ENCODE data around the gene SLC1A3. TPM values are rescaled to one million over a fixed set of nuclear protein-coding genes. Genes with fewer than 3 reads are reported as not detected.
A peak's percentile ranks its signal among the peaks of the same experiment; 100 is the strongest.

The SLC1A3 gene
- total and polyA plus RNA-seq, 4 donors, result 0.61 to 23.5 (median 16.1) TPM

GRCh38 chr5:36593867-36594266 is 12.5 kb upstream of the SLC1A3 start:
- H3K9me3 ChIP-seq (ENCODE audit: control insufficient read depth, low read length), result no peaks in the 10 kb centered on the region
- 76% methylated on average over 4 of the region's 4 CpGs for WGBS, 2 donors
- DNase-seq, result no peak
- H3K27ac ChIP-seq (ENCODE audit: low read depth in 1 of 2, low read length in 2 of 2), result no peak overlapping the region
- H3K4me1 ChIP-seq (ENCODE audit: control insufficient read depth in 1 of 2, insufficient read depth in 2 of 2, low read length in 2 of 2), result no peaks in the 10 kb centered on the region
- no peaks in the 10 kb centered on the region for H3K27me3 ChIP-seq (ENCODE audit: control insufficient read depth in 1 of 2, insufficient read depth in 2 of 2, low read length in 1 of 2)
- intact Hi-C loops (cut with DNase I), result no loop called here
- ATAC-seq (ENCODE audit: low FRiP score), result no peak
- H3K36me3 ChIP-seq (ENCODE audit: control insufficient read depth in 1 of 2, insufficient read depth in 2 of 2, low read length in 1 of 2), result no peaks in the 10 kb centered on the region
- no peak overlapping the region for H3K4me3 ChIP-seq (ENCODE audit: low read length in 2 of 2)

- Histone ChIP-seq H3K9me3 (ENCODE audit: control insufficient read depth, low read length) (no peaks in the 10 kb centered on the region), H3K4me1 (ENCODE audit: control insufficient read depth in 1 of 2, insufficient read depth in 2 of 2, low read length in 2 of 2) (no peaks in the 10 kb centered on the region), H3K36me3 (ENCODE audit: control insufficient read depth in 1 of 2, insufficient read depth in 2 of 2, low read length in 1 of 2) (no peaks in the 10 kb centered on the region), H3K27me3 (ENCODE audit: control insufficient read depth in 1 of 2, insufficient read depth in 2 of 2, low read length in 1 of 2) (no peaks in the 10 kb centered on the region), H3K4me3 (ENCODE audit: low read length in 2 of 2) (no peak overlapping the region), H3K27ac (ENCODE audit: low read depth in 1 of 2, low read length in 2 of 2) (no peak overlapping the region)
- ATAC-seq (ENCODE audit: low FRiP score) (no peak), DNase-seq (no peak)
- intact Hi-C loops (cut with DNase I), result no loop called here
- WGBS, 2 donors, result 88 to 100% methylated on average over 1 of the region's 1 CpG
These were observed 10.2 kb upstream of the SLC1A3 start for GRCh38 chr5:36596247-36596646.

- no peak overlapping the region for H3K27ac ChIP-seq (ENCODE audit: low read depth in 1 of 2, low read length in 2 of 2)
- no peak for ATAC-seq (ENCODE audit: low FRiP score)
- H3K27me3 ChIP-seq (ENCODE audit: control insufficient read depth in 1 of 2, insufficient read depth in 2 of 2, low read length in 1 of 2), result no peaks in the 10 kb centered on the region
- H3K36me3 ChIP-seq (ENCODE audit: control insufficient read depth in 1 of 2, insufficient read depth in 2 of 2, low read length in 1 of 2), result no peaks in the 10 kb centered on the region
- intact Hi-C loops (cut with DNase I), result no loop called here
- 84 to 88% methylated on average over 6 of the region's 6 CpGs for WGBS, 2 donors
- no peaks in the 10 kb centered on the region for H3K9me3 ChIP-seq (ENCODE audit: control insufficient read depth, low read length)
- no peak overlapping the region for H3K4me3 ChIP-seq (ENCODE audit: low read length in 2 of 2)
- H3K4me1 ChIP-seq (ENCODE audit: control insufficient read depth in 1 of 2, insufficient read depth in 2 of 2, low read length in 2 of 2), result no peaks in the 10 kb centered on the region
- DNase-seq, result no peak
These were observed 9.7 kb upstream of the SLC1A3 start for GRCh38 chr5:36596756-36597155.

GRCh38 chr5:36598045-36598444 is 8.4 kb upstream of the SLC1A3 start:
- H3K27me3 ChIP-seq (ENCODE audit: control insufficient read depth in 1 of 2, insufficient read depth in 2 of 2, low read length in 1 of 2), result no peaks in the 10 kb centered on the region
- H3K36me3 ChIP-seq (ENCODE audit: control insufficient read depth in 1 of 2, insufficient read depth in 2 of 2, low read length in 1 of 2), result no peaks in the 10 kb centered on the region
- DNase-seq (no peak), ATAC-seq (ENCODE audit: low FRiP score) (no peak)
- no peak overlapping the region for H3K27ac ChIP-seq (ENCODE audit: low read depth in 1 of 2, low read length in 2 of 2)
- intact Hi-C loops (cut with DNase I), result no loop called here
- no peaks in the 10 kb centered on the region for H3K9me3 ChIP-seq (ENCODE audit: control insufficient read depth, low read length)
- H3K4me1 ChIP-seq (ENCODE audit: control insufficient read depth in 1 of 2, insufficient read depth in 2 of 2, low read length in 2 of 2), result no peaks in the 10 kb centered on the region
- 51 to 54% methylated on average over 3 of the region's 3 CpGs for WGBS, 2 donors
- H3K4me3 ChIP-seq (ENCODE audit: low read length in 2 of 2), result no peak overlapping the region

GRCh38 chr5:36599986-36600779 is 6.2 kb upstream of the SLC1A3 start:
- 73 to 74% methylated on average over 6 of the region's 6 CpGs for WGBS, 2 donors
- H3K4me3 ChIP-seq (ENCODE audit: low read length in 2 of 2), result no peak overlapping the region
- DNase-seq, result no peak
- H3K27me3 ChIP-seq (ENCODE audit: control insufficient read depth in 1 of 2, insufficient read depth in 2 of 2, low read length in 1 of 2), result no peaks in the 10 kb centered on the region
- H3K36me3 ChIP-seq (ENCODE audit: control insufficient read depth in 1 of 2, insufficient read depth in 2 of 2, low read length in 1 of 2), result no peaks in the 10 kb centered on the region
- ATAC-seq (ENCODE audit: low FRiP score), result no peak
- no peaks in the 10 kb centered on the region for H3K9me3 ChIP-seq (ENCODE audit: control insufficient read depth, low read length)
- no peaks in the 10 kb centered on the region for H3K4me1 ChIP-seq (ENCODE audit: control insufficient read depth in 1 of 2, insufficient read depth in 2 of 2, low read length in 2 of 2)
- intact Hi-C loops (cut with DNase I), result no loop called here
- no peak overlapping the region for H3K27ac ChIP-seq (ENCODE audit: low read depth in 1 of 2, low read length in 2 of 2)

- Histone ChIP-seq H3K36me3 (ENCODE audit: control insufficient read depth in 1 of 2, insufficient read depth in 2 of 2, low read length in 1 of 2) (no peaks in the 10 kb centered on the region), H3K27me3 (ENCODE audit: control insufficient read depth in 1 of 2, insufficient read depth in 2 of 2, low read length in 1 of 2) (no peaks in the 10 kb centered on the region), H3K4me3 (ENCODE audit: low read length in 2 of 2) (no peak overlapping the region), H3K9me3 (ENCODE audit: control insufficient read depth, low read length) (no peaks in the 10 kb centered on the region), H3K27ac (ENCODE audit: low read depth in 1 of 2, low read length in 2 of 2) (no peak overlapping the region), H3K4me1 (ENCODE audit: control insufficient read depth in 1 of 2, insufficient read depth in 2 of 2, low read length in 2 of 2) (no peaks in the 10 kb centered on the region)
- no peak for ATAC-seq (ENCODE audit: low FRiP score)
- WGBS, 2 donors, result 32 to 43% methylated on average over 6 of the region's 6 CpGs
- intact Hi-C loops (cut with DNase I), result no loop called here
- no peak for DNase-seq
These were observed 5.4 kb upstream of the SLC1A3 start for GRCh38 chr5:36600917-36601527.

- Histone ChIP-seq H3K4me3 (ENCODE audit: low read length in 2 of 2) (no peak overlapping the region), H3K36me3 (ENCODE audit: control insufficient read depth in 1 of 2, insufficient read depth in 2 of 2, low read length in 1 of 2) (no peaks in the 10 kb centered on the region), H3K9me3 (ENCODE audit: control insufficient read depth, low read length) (no peaks in the 10 kb centered on the region), H3K4me1 (ENCODE audit: control insufficient read depth in 1 of 2, insufficient read depth in 2 of 2, low read length in 2 of 2) (no peaks in the 10 kb centered on the region), H3K27ac (ENCODE audit: low read depth in 1 of 2, low read length in 2 of 2) (no peak overlapping the region), H3K27me3 (ENCODE audit: control insufficient read depth in 1 of 2, insufficient read depth in 2 of 2, low read length in 1 of 2) (no peaks in the 10 kb centered on the region)
- WGBS, 2 donors, result 76 to 80% methylated on average over 5 of the region's 5 CpGs
- intact Hi-C loops (cut with DNase I), result no loop called here
- ATAC-seq (ENCODE audit: low FRiP score), result no peak
- DNase-seq, result no peak
These were observed 3.6 kb upstream of the SLC1A3 start for GRCh38 chr5:36602704-36603321.

- Histone ChIP-seq H3K36me3 (ENCODE audit: control insufficient read depth in 1 of 2, insufficient read depth in 2 of 2, low read length in 1 of 2) (no peaks in the 10 kb centered on the region), H3K4me3 (ENCODE audit: low read length in 2 of 2) (no peak overlapping the region), H3K4me1 (ENCODE audit: control insufficient read depth in 1 of 2, insufficient read depth in 2 of 2, low read length in 2 of 2) (no peaks in the 10 kb centered on the region), H3K27ac (ENCODE audit: low read depth in 1 of 2, low read length in 2 of 2) (no peak overlapping the region), H3K27me3 (ENCODE audit: control insufficient read depth in 1 of 2, insufficient read depth in 2 of 2, low read length in 1 of 2) (no peaks in the 10 kb centered on the region), H3K9me3 (ENCODE audit: control insufficient read depth, low read length) (no peaks in the 10 kb centered on the region)
- DNase-seq, result no peak
- intact Hi-C loops (cut with DNase I), result no loop called here
- ATAC-seq (ENCODE audit: low FRiP score), result no peak
These were observed 1.2 kb upstream of the SLC1A3 start for GRCh38 chr5:36605241-36605640.

- Histone ChIP-seq H3K4me1 (ENCODE audit: control insufficient read depth in 1 of 2, insufficient read depth in 2 of 2, low read length in 2 of 2) (no peaks in the 10 kb centered on the region), H3K27ac (ENCODE audit: low read depth in 1 of 2, low read length in 2 of 2) (no peak overlapping the region), H3K36me3 (ENCODE audit: control insufficient read depth in 1 of 2, insufficient read depth in 2 of 2, low read length in 1 of 2) (no peaks in the 10 kb centered on the region), H3K9me3 (ENCODE audit: control insufficient read depth, low read length) (no peaks in the 10 kb centered on the region), H3K27me3 (ENCODE audit: control insufficient read depth in 1 of 2, insufficient read depth in 2 of 2, low read length in 1 of 2) (no peaks in the 10 kb centered on the region), H3K4me3 (ENCODE audit: low read length in 2 of 2) (peak overlapping the region; percentile 52 to 57)
- ATAC-seq (ENCODE audit: low FRiP score), result no peak
- no peak for DNase-seq
- intact Hi-C loops (cut with DNase I), result no loop called here
- WGBS, 2 donors, result 5 to 6% methylated on average over 11 of the region's 11 CpGs
These were observed 374 bp upstream of the SLC1A3 start for GRCh38 chr5:36606036-36606427.
